GM18499 (cell line): ENCODE results near the gene TOM1L2.
"Not testable (repeated sequence)": the region's sequence is repeated elsewhere in the genome, so short reads cannot be mapped to it uniquely, and the experiment has no call there.

ENCODE experiments used
- ATAC-seq: cut with Tn5 transposase; IDR thresholded peaks from one replicate; pipeline ENCODE4 v1.9.1; 2021; ENCODE audit warnings: moderate number of reproducible peaks; ENCODE audit not compliant: insufficient read depth, unreplicated experiment

The TOM1L2 gene

DNA sequence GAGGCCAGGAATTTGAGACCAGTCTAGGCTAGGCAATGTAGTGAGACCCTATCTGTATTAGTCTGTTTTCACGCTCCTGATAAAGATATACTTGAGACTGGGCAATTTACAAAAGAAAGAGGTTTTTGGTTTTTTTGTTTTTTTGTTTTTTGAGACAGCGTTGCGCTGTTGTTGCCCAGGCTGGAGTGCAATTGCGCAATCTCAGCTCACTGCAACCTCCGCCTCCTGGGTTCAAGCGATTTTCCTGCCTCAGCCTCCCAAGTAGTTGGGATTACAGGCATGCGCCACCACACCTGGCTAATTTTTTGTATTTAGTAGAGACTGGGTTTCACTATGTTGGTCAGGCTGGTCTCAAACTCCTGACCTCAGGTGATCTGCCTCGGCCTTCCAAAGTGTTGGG, 23.7 kb upstream of the TOM1L2 start:
- ATAC-seq = not testable (repeated sequence)

DNA sequence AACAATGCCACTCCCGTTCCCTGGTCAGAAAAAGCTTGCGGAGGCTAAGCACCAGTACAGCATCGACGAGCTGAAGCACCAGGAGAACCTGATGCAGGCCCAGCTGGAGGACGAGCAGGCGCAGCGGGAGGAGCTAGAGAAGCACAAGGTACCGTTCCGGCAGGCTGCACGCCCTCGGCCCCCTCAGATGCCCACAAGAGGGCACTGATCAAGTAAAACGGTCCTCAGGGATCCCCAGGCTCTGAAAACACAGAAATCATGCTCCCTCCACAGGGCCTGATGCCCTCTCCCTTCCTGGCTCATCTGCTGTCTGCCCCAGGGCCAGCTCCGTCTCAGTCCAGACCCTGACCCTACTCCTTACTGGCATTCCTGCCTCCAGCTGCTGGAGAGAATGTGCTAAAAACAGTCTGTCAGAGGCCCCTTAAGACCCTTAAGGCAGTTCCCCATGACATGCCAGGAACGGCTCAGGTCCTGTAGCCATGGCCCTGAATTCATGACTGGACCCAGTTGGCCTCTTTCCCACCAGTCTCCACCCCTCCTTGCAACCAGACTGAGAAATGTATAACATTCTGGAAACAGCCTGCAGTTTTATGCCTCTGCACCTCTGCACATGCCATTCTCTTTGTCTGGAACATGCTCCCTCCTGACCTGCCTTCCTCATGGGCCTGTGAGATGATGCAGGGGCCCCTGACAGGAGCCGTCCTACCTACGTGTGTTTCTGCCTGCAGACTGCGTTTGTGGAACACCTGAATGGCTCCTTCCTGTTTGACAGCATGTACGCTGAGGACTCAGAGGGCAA, 22.3 kb upstream of the TOM1L2 start:
- no peak for ATAC-seq

DNA sequence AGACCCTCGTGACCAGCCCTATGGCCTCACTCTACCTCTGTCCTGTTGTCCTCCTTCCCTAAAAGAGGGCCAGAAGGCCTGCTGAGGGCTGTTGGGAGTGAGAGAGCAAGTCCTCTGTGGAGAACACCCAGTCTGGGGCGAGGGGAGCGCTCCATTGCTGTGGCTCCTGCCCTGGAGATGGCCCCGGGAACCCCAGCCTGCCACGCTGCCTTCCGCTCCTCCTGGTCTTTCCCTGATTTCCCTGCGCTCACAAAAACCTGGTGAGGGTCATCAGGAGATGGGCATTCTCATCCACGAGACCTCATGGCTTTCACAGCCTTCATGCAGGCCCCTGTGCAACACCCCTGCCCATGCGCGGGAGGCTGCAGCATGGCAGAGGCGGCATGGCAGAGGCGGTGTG, 21.7 kb upstream of the TOM1L2 start:
- ATAC-seq = no peak

DNA sequence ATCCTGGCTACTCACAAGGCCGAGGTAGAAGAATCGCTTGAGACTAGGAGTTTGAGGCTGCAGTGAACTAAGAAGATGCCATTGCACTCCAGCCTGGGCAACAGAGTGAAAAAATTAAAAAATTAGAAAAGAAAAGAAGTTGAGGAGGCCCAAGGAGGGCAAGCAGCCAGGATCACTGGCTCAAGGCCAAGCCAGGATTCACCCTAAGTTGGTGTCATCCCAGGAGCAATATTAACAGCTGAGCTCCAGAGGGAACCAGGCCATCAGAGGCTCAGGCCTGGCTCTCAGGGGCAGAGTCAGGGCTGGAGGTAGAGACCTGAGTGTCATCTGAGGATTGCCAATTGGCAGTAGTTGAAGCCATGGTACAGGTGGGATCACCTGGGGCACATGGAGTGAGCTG, 21.2 kb upstream of the TOM1L2 start:
- ATAC-seq = no peak

DNA sequence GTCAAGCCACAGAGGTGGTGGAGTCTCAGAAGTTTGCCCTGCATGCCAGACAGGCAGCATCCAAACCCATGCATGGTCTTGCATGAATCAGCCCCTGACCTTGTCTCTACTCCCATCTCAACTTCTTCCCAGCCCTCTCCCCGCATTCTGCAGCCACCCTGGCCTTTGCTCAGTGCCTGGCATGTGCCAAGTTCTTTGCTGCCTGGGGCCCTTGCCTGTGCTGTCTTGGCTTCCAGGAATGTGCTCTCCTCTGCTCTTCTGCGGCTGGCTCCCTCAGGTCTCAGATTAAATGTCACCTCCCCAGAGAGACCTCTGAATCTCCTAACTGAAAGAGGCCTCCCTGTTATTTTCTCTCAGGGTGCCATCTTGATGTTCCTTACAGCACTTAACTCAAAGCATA, 18.1 kb upstream of the TOM1L2 start:
- no peak for ATAC-seq

GRCh38 chr17:17989618-17990017, 17.4 kb upstream of the TOM1L2 start:
- no peak for ATAC-seq

- ATAC-seq = no peak
These were observed 16.9 kb upstream of the TOM1L2 start for GRCh38 chr17:17989081-17989480.

- ATAC-seq = no peak
These were observed 16.3 kb upstream of the TOM1L2 start for GRCh38 chr17:17988427-17988945.

- ATAC-seq = no peak
These were observed 15.7 kb upstream of the TOM1L2 start for GRCh38 chr17:17987901-17988300.

- ATAC-seq = no peak
These were observed 15.1 kb upstream of the TOM1L2 start for GRCh38 chr17:17987187-17987896.

DNA sequence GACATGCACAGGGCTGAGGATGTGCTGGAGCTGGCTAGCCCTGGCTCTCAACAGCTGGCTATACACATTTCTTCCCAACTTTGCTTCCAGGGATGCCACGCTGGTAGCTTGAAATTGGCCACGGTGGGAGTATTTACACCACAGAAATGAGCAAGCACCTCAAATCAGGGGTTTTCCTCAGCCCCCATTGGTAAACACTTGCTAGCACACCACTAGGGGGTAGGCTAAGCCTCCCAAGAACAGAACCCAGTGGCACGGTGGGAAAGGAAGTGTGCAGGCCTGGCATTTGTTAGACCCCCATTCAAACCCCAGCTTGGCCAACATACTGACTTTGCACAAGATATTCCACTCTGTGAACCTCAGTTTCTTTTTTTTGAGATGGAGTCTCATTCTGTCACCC, 13.4 kb upstream of the TOM1L2 start:
- no peak for ATAC-seq

- no peak for ATAC-seq
These were observed 13.0 kb upstream of the TOM1L2 start for GRCh38 chr17:17985153-17985552.

DNA sequence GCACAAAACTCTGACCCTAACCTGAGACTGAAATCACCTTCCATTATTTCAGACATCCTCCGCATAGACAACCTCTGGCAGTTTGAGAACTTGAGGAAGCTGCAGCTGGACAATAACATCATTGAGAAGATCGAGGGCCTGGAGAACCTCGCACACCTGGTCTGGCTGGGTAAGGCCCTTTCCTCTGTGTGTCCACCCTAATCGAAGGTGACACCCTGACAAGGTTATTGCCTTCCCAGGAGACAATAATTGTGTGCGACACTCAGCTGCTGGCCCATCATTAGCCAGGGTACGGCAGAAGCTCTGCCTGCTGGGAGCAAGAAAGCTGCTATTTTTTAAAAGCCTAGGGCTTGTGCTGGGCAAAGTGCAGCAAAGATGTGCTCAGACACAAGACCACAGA, 11.6 kb upstream of the TOM1L2 start:
- no peak for ATAC-seq

DNA sequence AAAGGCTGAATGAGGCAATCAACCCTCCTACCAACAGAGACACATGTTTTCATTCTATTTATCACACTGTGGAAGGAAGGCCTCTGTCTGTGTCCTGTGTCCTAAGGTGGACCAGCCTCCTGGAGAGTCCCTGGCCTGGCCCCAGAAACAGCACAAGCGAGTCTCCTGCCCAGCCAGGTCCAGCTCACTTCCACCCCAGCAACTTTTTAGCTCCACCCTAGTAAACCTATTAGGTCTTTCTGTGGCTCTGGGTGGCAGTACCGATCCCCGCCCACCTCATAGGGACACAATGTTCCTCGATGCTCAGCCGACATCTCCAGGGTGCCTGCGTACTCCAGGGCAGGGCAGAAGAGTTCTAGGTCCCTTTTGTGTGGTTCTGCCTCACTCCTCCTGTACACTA, 11.2 kb upstream of the TOM1L2 start:
- ATAC-seq = no peak

DNA sequence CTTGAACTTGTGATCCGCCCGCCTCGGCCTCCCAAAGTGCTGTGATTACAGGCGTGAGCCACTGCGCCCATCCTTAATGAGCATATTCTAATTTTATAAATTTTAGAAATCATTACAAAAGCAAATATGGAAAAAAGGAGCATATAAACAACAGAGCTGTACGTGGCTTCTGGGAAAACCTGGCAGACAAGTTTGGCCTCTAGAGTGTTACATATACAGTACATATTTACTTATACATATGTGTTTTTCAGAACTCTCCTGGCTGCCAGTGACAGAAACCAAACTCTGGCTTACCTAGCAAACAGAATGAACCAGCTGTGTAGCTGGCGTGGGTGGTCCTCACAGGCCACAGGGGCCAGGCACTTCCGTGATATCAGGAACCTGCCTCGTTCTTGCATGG, 10.6 kb upstream of the TOM1L2 start:
- no peak for ATAC-seq

- ATAC-seq = no peak
These were observed 9.1 kb upstream of the TOM1L2 start for GRCh38 chr17:17981330-17981729.

DNA sequence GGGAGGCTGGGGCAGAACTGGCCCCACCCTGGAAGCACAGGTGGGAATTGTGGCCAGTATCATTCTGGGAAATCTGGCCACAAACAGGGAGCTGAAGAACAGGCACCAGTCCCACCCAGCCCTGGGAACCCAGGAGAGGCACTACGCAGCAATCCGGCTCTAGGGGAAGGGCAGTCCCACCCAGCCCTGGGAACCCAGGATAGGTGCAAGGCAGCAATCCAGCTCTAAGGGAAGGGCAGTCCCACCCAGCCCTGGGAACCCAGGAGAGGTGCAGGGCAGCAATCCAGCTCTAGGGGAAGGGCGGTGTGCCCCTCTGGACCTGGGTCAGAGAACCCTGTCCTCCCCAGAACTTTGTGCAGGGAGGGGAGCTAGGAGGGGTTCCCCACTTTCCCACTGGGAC, 7.6 kb upstream of the TOM1L2 start:
- ATAC-seq = no peak

GRCh38 chr17:17978481-17979424, 6.6 kb upstream of the TOM1L2 start:
- ATAC-seq = no peak

DNA sequence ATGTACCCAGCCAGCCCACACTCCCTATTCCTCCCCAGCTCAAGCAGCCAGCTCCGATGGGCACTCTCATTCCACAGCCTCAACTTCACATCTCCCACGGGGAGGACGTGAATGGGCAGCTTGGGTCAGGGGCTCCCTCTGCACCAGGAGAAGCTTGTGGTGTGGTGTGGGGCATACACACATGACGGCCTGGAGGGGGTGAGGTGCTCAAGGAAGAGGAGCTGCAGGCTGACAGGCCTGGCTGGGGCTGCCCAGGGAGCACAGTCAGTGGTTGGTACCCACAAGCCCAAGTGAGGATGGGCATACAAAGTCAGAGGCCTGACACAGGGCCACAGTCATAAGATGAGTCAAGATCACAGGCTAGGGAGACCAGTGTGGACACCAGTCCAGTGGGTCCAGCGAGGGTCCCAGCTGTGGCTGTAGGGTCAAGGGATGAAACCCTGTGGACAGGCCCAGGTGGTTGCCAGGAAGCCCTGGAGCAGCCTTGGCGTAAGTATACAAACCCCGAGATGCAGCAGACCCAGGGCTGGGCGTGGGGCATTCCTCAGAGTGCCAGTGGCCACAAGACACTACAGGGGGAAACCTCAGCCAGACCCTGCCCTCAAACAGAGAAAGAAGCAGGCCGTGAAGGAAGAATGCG, 4.9 kb upstream of the TOM1L2 start:
- no peak for ATAC-seq

DNA sequence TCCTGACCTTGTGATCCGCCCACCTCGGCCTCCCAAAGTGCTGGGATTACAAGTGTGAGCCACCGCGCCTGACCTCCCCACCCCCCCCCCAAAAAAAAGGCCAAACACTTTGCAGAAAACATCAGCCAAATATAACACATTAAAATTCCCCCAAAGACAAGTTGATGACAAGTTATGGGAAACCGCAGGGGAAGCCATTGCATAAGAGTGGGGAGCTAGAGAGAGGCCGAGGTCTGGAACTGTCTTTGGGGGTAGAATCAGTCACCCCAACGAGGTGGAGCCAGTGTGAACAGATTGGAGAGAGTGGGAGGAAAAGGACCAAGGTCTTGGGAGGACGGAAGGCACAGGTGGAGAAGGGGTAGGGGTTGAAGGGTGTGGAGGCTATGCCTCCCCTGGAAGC, 3.2 kb upstream of the TOM1L2 start:
- no peak for ATAC-seq
